H1 (cell line): ENCODE data around the gene TYMS. TPM values are rescaled to one million over a fixed set of nuclear protein-coding genes. Genes with fewer than 3 reads are reported as not detected.

Source experiments
- CTCF ChIA-PET: fragments of 300-600 bp; sonication (Branson Sonifier 250); formaldehyde crosslinking; loops from one replicate; lab custom pipeline; 2021; ENCODE audit not compliant: partially characterized antibody; lab: Charles Lee
- POLR2A ChIA-PET: fragments of 300-600 bp; sonication (Branson Sonifier 250); formaldehyde crosslinking; loops from one replicate; lab custom pipeline; 2021; ENCODE audit warnings: inconsistent platforms; ENCODE audit not compliant: partially characterized antibody; lab: Charles Lee
- DNase-seq, 2 experiments: peaks; one replicate each; pipeline versions ENCODE4 v3.0.0 to v3.0.0-alpha.2; 2010 to 2022; ENCODE audit warnings: low spot score in 2 of 2, low read depth in 1 of 2, mixed read lengths in 1 of 2
- FAIRE-seq: peaks from 2 replicates; lab custom pipeline; 2011; peaks lifted over from hg19 to GRCh38; lab: Jason Lieb, UNC
- H2AFZ ChIP-seq: 2 replicates; pipeline ENCODE4 v1.8.1; 2012; ENCODE audit warnings: low read length, inconsistent platforms
- H2AK5ac ChIP-seq: 2 replicates; pipeline ENCODE4 v1.6.1; 2013; ENCODE audit warnings: low read depth, low read length
- H2BK120ac ChIP-seq: replicated peaks from 2 replicates; pipeline ENCODE3; 2013; ENCODE audit warnings: low read depth, low read length, inconsistent platforms
- H2BK12ac ChIP-seq: 2 replicates; pipeline ENCODE4 v1.6.1; 2013; ENCODE audit warnings: low read depth, low read length
- H2BK15ac ChIP-seq: 2 replicates; pipeline ENCODE4 v1.6.1; 2013; ENCODE audit warnings: low read length
- H2BK20ac ChIP-seq: 2 replicates; pipeline ENCODE4 v1.6.1; 2013; ENCODE audit warnings: low read length
- H2BK5ac ChIP-seq: 2 replicates; pipeline ENCODE4 v1.6.1; 2013; ENCODE audit warnings: low read depth, low read length
- H3K14ac ChIP-seq: 2 replicates; pipeline ENCODE4 v1.6.1; 2013; ENCODE audit warnings: inconsistent platforms; ENCODE audit not compliant: insufficient read length
- H3K18ac ChIP-seq: 2 replicates; pipeline ENCODE4 v1.6.1; 2013; ENCODE audit warnings: low read length; ENCODE audit errors: extremely low read depth
- H3K23ac ChIP-seq: 2 replicates; pipeline ENCODE4 v1.6.1; 2013; ENCODE audit warnings: inconsistent platforms; ENCODE audit not compliant: insufficient read length
- H3K23me2 ChIP-seq: 2 replicates; pipeline ENCODE4 v1.6.1; 2013; ENCODE audit warnings: low read depth, low read length
- H3K27ac ChIP-seq: 2 replicates; pipeline ENCODE4 v1.6.1; 2011; ENCODE audit warnings: low read depth, low read length, inconsistent platforms
- H3K27me3 ChIP-seq, 4 experiments: replicated peaks in 1 of 4; 1 replicate in 1 of 4; 2 replicates in 3 of 4; pipeline versions ENCODE4 v1.6.1 to v1.8.1; 2011 to 2013; ENCODE audit warnings: low read length in 3 of 4, mild to moderate bottlenecking in 3 of 4, inconsistent platforms in 2 of 4, mixed read lengths in 2 of 4, moderate library complexity in 1 of 4; ENCODE audit not compliant: control insufficient read depth in 3 of 4, insufficient read depth in 3 of 4; ENCODE audit errors: extremely low read depth in 1 of 4
- H3K36me3 ChIP-seq, 4 experiments: 2 replicates each; pipeline versions ENCODE4 v1.6.1 to v1.8.1; 2011 to 2013; ENCODE audit warnings: mild to moderate bottlenecking in 4 of 4, low read length in 3 of 4, moderate library complexity in 2 of 4, control low read depth in 1 of 4, inconsistent platforms in 1 of 4; ENCODE audit not compliant: insufficient read depth in 4 of 4, control insufficient read depth in 2 of 4
- H3K4ac ChIP-seq: replicated peaks from 2 replicates; pipeline ENCODE3; 2013; ENCODE audit warnings: low read length, low read depth, mixed read lengths, inconsistent platforms; ENCODE audit not compliant: insufficient read length
- H3K4me1 ChIP-seq, 4 experiments: replicated peaks in 1 of 4; 1 replicate in 1 of 4; 2 replicates in 3 of 4; pipeline versions ENCODE4 v1.6.1 to v1.8.1; 2011 to 2013; ENCODE audit warnings: low read length in 3 of 4, inconsistent platforms in 2 of 4, mixed read lengths in 1 of 4; ENCODE audit not compliant: insufficient read depth in 4 of 4, control insufficient read depth in 3 of 4
- H3K4me2 ChIP-seq, 2 experiments: 2 replicates each; pipeline versions ENCODE4 v1.6.1 to v1.8.1; 2011 to 2013; ENCODE audit warnings: low read depth in 2 of 2, low read length in 2 of 2, control low read depth in 1 of 2, inconsistent platforms in 1 of 2, mild to moderate bottlenecking in 1 of 2; ENCODE audit not compliant: insufficient read depth in 1 of 2
- H3K4me3 ChIP-seq, 4 experiments: fragments of 200-600, 300-600 bp in 1 of 4; sonication (generic), shearing (Covaris generic), sonication (Bioruptor Twin) in 1 of 4; 2 replicates each; pipeline versions ENCODE4 v1.5.1 to v1.8.1; 2011 to 2016; ENCODE audit warnings: low read length in 4 of 4, low read depth in 3 of 4, control low read depth in 2 of 4, inconsistent platforms in 2 of 4, mild to moderate bottlenecking in 2 of 4, mixed read lengths in 1 of 4, moderate library complexity in 1 of 4; ENCODE audit not compliant: insufficient read depth in 2 of 4; ENCODE audit errors: extremely low read depth in 1 of 4
- H3K56ac ChIP-seq: replicated peaks from 2 replicates; pipeline ENCODE3; 2013; ENCODE audit warnings: low read depth, mild to moderate bottlenecking, mixed read lengths, low read length, inconsistent platforms; ENCODE audit not compliant: insufficient read length
- H3K79me1 ChIP-seq: 2 replicates; pipeline ENCODE4 v1.6.1; 2013; ENCODE audit warnings: low read depth, low read length, control low read depth
- H3K79me2 ChIP-seq, 2 experiments: 2 replicates each; pipeline versions ENCODE4 v1.6.1 to v1.8.1; 2012 to 2013; ENCODE audit warnings: low read length in 2 of 2, mild to moderate bottlenecking in 2 of 2, inconsistent platforms in 1 of 2; ENCODE audit not compliant: insufficient read depth in 2 of 2, control insufficient read depth in 1 of 2
- H3K9ac ChIP-seq, 4 experiments: replicated peaks in 1 of 4; 1 replicate in 1 of 4; 2 replicates in 3 of 4; pipeline versions ENCODE4 v1.6.1 to v1.8.1; 2011 to 2013; ENCODE audit warnings: low read depth in 3 of 4, low read length in 3 of 4, control low read depth in 2 of 4, mild to moderate bottlenecking in 2 of 4, moderate library complexity in 2 of 4, inconsistent platforms in 1 of 4; ENCODE audit errors: extremely low read depth in 1 of 4
- H3K9me3 ChIP-seq, 2 experiments: 2 replicates each; pipeline versions ENCODE4 v1.6.1 to v1.8.1; 2012 to 2013; ENCODE audit warnings: mild to moderate bottlenecking in 2 of 2, moderate library complexity in 2 of 2, control low read depth in 1 of 2, inconsistent platforms in 1 of 2, low read depth in 1 of 2, low read length in 1 of 2, mixed read lengths in 1 of 2; ENCODE audit not compliant: insufficient read depth in 2 of 2
- H4K20me1 ChIP-seq, 2 experiments: replicated peaks in 1 of 2; 2 replicates each; pipeline versions ENCODE3 to v1.8.1; 2011 to 2013; ENCODE audit warnings: inconsistent platforms in 2 of 2, low read length in 2 of 2, mild to moderate bottlenecking in 1 of 2; ENCODE audit not compliant: insufficient read depth in 2 of 2, control insufficient read depth in 1 of 2
- H4K5ac ChIP-seq: 2 replicates; pipeline ENCODE4 v1.6.1; 2013; ENCODE audit warnings: low read length, low read depth, mixed read lengths, inconsistent platforms; ENCODE audit not compliant: insufficient read length
- H4K8ac ChIP-seq: 2 replicates; pipeline ENCODE4 v1.8.0; 2013; ENCODE audit warnings: mild to moderate bottlenecking, moderate library complexity, low read length, inconsistent platforms; ENCODE audit not compliant: insufficient read depth; ENCODE audit errors: extremely low read depth
- H4K91ac ChIP-seq: replicated peaks from 2 replicates; pipeline ENCODE3; 2013; ENCODE audit warnings: low read length, mixed read lengths, inconsistent platforms; ENCODE audit not compliant: insufficient read length
- PHF8 ChIP-seq: fragments of 200-600 bp; sonication (generic); conservative IDR thresholded peaks from 2 replicates; pipeline ENCODE4 v1.7.1; 2012; ENCODE audit warnings: low read depth, mild to moderate bottlenecking, inconsistent platforms, low read length, moderate library complexity
- SIRT6 ChIP-seq: IDR thresholded peaks from one replicate; pipeline ENCODE4 v1.7.1; 2012; ENCODE audit warnings: low read length, inconsistent platforms
- WGBS, 2 experiments: shearing (Covaris generic) in 1 of 2; methylation state at CpG; one replicate each; pipeline versions ENCODE4 v1.1.6 to v1.1.7; 2013 to 2015; ENCODE audit warnings: low lambda C conversion rate in 2 of 2, mixed read lengths in 2 of 2, inconsistent platforms in 1 of 2, low coverage in 1 of 2, missing lambda C conversion rate in 1 of 2; ENCODE audit not compliant: insufficient replicate concordance in 2 of 2, insufficient coverage in 1 of 2, insufficient read length in 1 of 2; ENCODE audit errors: extremely low coverage in 1 of 2, missing lambda C conversion rate in 1 of 2; 5-methylcytosine and 5-hydroxymethylcytosine counted together
- polyA plus RNA-seq, 7 experiments: library from polyadenylated mRNA; depleted of rRNA in 3 of 7; stranded (reverse) in 5 of 7; unstranded in 2 of 7; fragments of >200 nt in 5 of 7; fragments of 200-250 nt in 2 of 7; gene quantifications; 1 replicate in 5 of 7; 2 replicates in 1 of 7; 4 replicates in 1 of 7; pipeline versions ENCODE4 v1.2.1 to v1.2.3, GENCODE V29; 2011 to 2013; ENCODE audit warnings: missing spikeins in 2 of 7, mixed read lengths in 2 of 7
- total RNA-seq: library from RNA; stranded (reverse); fragmentation: NEBNext Ultra II Directional; extraction: Animal tissue kit (Norgen Biotek cat#: 25700); gene quantifications from 2 replicates; pipeline ENCODE4 v1.2.1, GENCODE V29; 2021

TYMS gene
- total and polyA plus RNA-seq, 2 of the 8 experiments (the other 6 are each of a cell fraction or from before 2014, with no cell fraction given) = 91.9 to 110 TPM

DNA sequence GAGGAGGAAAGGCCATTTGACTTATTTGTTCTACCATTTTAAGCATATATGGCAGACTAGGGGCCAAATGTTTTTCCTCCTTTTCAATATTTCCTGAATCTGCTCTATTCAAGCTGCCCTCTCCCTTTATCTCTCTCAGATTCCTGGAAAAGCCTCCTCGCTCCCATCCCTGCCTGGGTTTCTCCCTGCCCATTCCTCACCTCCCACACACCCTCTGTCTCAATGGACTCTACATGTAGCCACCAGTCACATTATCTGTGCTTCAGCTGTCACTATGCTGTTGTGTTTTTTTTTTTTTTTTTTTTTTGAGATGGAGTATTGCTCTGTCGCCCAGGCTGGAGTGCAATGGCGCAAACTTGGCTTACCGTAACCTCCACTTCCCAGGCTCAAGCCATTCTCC is 22.9 kb downstream of the TYMS start:
- H2AK5ac ChIP-seq = no peak overlapping the region
- H3K36me3 ChIP-seq = peaks cover 8 to 31% (median 21%) of the 10 kb centered on the region in 4 experiments; a peak in 6 of 8 replicates
- no peaks in the 10 kb centered on the region for H3K79me2 ChIP-seq
- peaks cover 0 to 1% (median 0%) of the 10 kb centered on the region in 4 experiments; a peak in 1 of 7 replicates for H3K4me1 ChIP-seq
- H4K5ac ChIP-seq = no peak overlapping the region
- H3K4me2 ChIP-seq = no peak overlapping the region
- H4K91ac ChIP-seq = no peak overlapping the region
- H3K4me3 ChIP-seq = no peak overlapping the region
- ChIA-PET CTCF (interaction anchor here (0.6 to 5.0 kb wide), 8 partner anchors 10 to 159 kb away, joined by 3 to 31 read pairs (median 4); no protein-coding TSS in a partner anchor), POLR2A (interaction anchor here (0.9 to 1.4 kb wide), 3 partner anchors 10 to 32 kb away, joined by 3 to 4 read pairs (median 4); partner anchors contain the start of gene ENOSF1)
- H3K14ac ChIP-seq = no peak overlapping the region
- H2BK20ac ChIP-seq = no peak overlapping the region
- H2BK12ac ChIP-seq = no peak overlapping the region
- H3K4ac ChIP-seq = no peak overlapping the region
- no peak overlapping the region for H4K8ac ChIP-seq
- TF ChIP-seq SIRT6 (no peak), PHF8 (no peak)
- H3K27me3 ChIP-seq = no peaks in the 10 kb centered on the region
- H2BK15ac ChIP-seq = no peak overlapping the region
- no peak overlapping the region for H2AFZ ChIP-seq
- no peak for FAIRE-seq
- 89% methylated on average over 1 of the region's 4 CpGs; no CpG with 5 or more reads in 1 of the 2 experiments for WGBS, 2 experiments
- no peak overlapping the region for H2BK5ac ChIP-seq
- H3K27ac ChIP-seq = no peak overlapping the region
- no peak overlapping the region for H3K18ac ChIP-seq
- no peak overlapping the region for H3K23ac ChIP-seq
- no peak overlapping the region for H2BK120ac ChIP-seq
- no peak overlapping the region for H3K9ac ChIP-seq
- H3K56ac ChIP-seq = no peak overlapping the region
- DNase-seq = no peak
- H3K79me1 ChIP-seq = no peaks in the 10 kb centered on the region
- H3K23me2 ChIP-seq = no peaks in the 10 kb centered on the region
- peaks cover 2 to 4% of the 10 kb centered on the region in 2 experiments for H4K20me1 ChIP-seq
- no peaks in the 10 kb centered on the region for H3K9me3 ChIP-seq
